Sigmoid colon (tissue), 4 donors: ENCODE results near the gene DAGLB.

Source experiments
- CTCF ChIP-seq, 4 experiments: fragments of 450-650 bp in 3 of 4; fragments of 200-600 bp in 1 of 4; IDR thresholded peaks; one replicate each; pipeline ENCODE4 v1.5.1; 2016 to 2019; ENCODE audit warnings: antibody characterized with exemption in 4 of 4, mild to moderate bottlenecking in 3 of 4, moderate library complexity in 2 of 4
- EP300 ChIP-seq, 4 donors: sonication (generic); formaldehyde crosslinking; IDR thresholded peaks; one replicate each; pipeline ENCODE4 v1.6.1; 2017; ENCODE audit warnings: antibody characterized with exemption in 4 of 4
- POLR2AphosphoS5 ChIP-seq, 4 donors: sonication (generic); formaldehyde crosslinking; IDR thresholded peaks; one replicate each; pipeline ENCODE4 v1.6.1; 2017; ENCODE audit warnings: antibody characterized with exemption in 4 of 4

GRCh38 chr7:6480323-6480660 is 32.5 kb upstream of the DAGLB start:
- TF ChIP-seq CTCF (IDR thresholded peaks at IDR 0.05) (no peak), EP300 (IDR thresholded peaks at IDR 0.05) (no peak), POLR2AphosphoS5 (IDR thresholded peaks at IDR 0.05) (no peak)
